Measurements from ENCODE around the gene ICAM1. TPM values are rescaled to one million over a fixed set of nuclear protein-coding genes. Genes with fewer than 3 reads are reported as not detected.

Gene ICAM1
- total RNA-seq, 2 experiments from 2014 or later: 8.0 to 9.0 TPM

- CTCF ChIA-PET: interaction anchor here (0.6 kb wide), 1 partner anchor 484 kb away, joined by 4 read pairs; no protein-coding TSS in a partner anchor
- H3K4me1 Mint-ChIP-seq: peaks cover 12% of the 10 kb centered on the region
- H3K9me3 Mint-ChIP-seq: no peaks in the 10 kb centered on the region
- DNase-seq: no peak
- H3K4me3 Mint-ChIP-seq: no peak overlapping the region
- H3K36me3 Mint-ChIP-seq (ENCODE audit: low read depth): peaks cover 27% of the 10 kb centered on the region
- no peaks in the 10 kb centered on the region for H3K27me3 Mint-ChIP-seq
- H3K27ac Mint-ChIP-seq: no peak overlapping the region
- POLR2A ChIA-PET: no interaction called here
Observed at GRCh38 chr19:10327793-10328192, 56.9 kb downstream of the ICAM1 start.

GRCh38 chr19:10328558-10329429, 57.9 kb downstream of the ICAM1 start:
- CTCF ChIA-PET: no interaction called here
- Mint-ChIP-seq H3K4me1 (peaks cover 18% of the 10 kb centered on the region), H3K27me3 (no peaks in the 10 kb centered on the region), H3K36me3 (ENCODE audit: low read depth) (peaks cover 35% of the 10 kb centered on the region), H3K27ac (no peak overlapping the region), H3K9me3 (no peaks in the 10 kb centered on the region), H3K4me3 (no peak overlapping the region)
- POLR2A ChIA-PET: no interaction called here
- DNase-seq: no peak

GRCh38 chr19:10329555-10329954, 58.6 kb downstream of the ICAM1 start:
- ChIA-PET POLR2A (no interaction called here), CTCF (interaction anchor here (0.7 to 0.9 kb wide), 2 partner anchors 12 to 65 kb away, joined by 3 to 4 read pairs; no protein-coding TSS in a partner anchor)
- H3K9me3 Mint-ChIP-seq: no peaks in the 10 kb centered on the region
- no peak overlapping the region for H3K4me3 Mint-ChIP-seq
- H3K27ac Mint-ChIP-seq: no peak overlapping the region
- DNase-seq: no peak
- H3K27me3 Mint-ChIP-seq: no peaks in the 10 kb centered on the region
- peaks cover 36% of the 10 kb centered on the region for H3K36me3 Mint-ChIP-seq (ENCODE audit: low read depth)
- H3K4me1 Mint-ChIP-seq: peaks cover 26% of the 10 kb centered on the region

GRCh38 chr19:10332158-10332964, 61.4 kb downstream of the ICAM1 start:
- no peaks in the 10 kb centered on the region for H3K9me3 Mint-ChIP-seq
- no peaks in the 10 kb centered on the region for H3K27me3 Mint-ChIP-seq
- ChIA-PET POLR2A (interaction anchor here (0.6 kb wide), 1 partner anchor 48 kb away, joined by 3 read pairs; no protein-coding TSS in a partner anchor), CTCF (interaction anchor here (1.0 to 2.1 kb wide), 2 partner anchors 56 to 367 kb away, joined by 3 to 6 read pairs; no protein-coding TSS in a partner anchor)
- peaks cover 43% of the 10 kb centered on the region for H3K36me3 Mint-ChIP-seq (ENCODE audit: low read depth)
- H3K4me3 Mint-ChIP-seq: peak overlapping the region; percentile 92
- DNase-seq: no peak
- H3K4me1 Mint-ChIP-seq: peaks cover 37% of the 10 kb centered on the region
- H3K27ac Mint-ChIP-seq: peak overlapping the region; percentile 94

- peaks cover 38% of the 10 kb centered on the region for H3K4me1 Mint-ChIP-seq
- no peaks in the 10 kb centered on the region for H3K27me3 Mint-ChIP-seq
- H3K4me3 Mint-ChIP-seq: peak within 1 kb of the TSS; percentile 92
- H3K27ac Mint-ChIP-seq: peak within 1 kb of the TSS; percentile 94
- DNase-seq: peak; percentile 98
- no peaks in the 10 kb centered on the region for H3K9me3 Mint-ChIP-seq
- ChIA-PET CTCF (interaction anchor here (0.8 to 2.1 kb wide), 10 partner anchors 9 to 366 kb away, joined by 3 to 8 read pairs (median 3); no protein-coding TSS in a partner anchor), POLR2A (interaction anchor here (0.6 kb wide), 1 partner anchor 47 kb away, joined by 3 read pairs; no protein-coding TSS in a partner anchor)
- H3K36me3 Mint-ChIP-seq (ENCODE audit: low read depth): peaks cover 36% of the 10 kb centered on the region
Observed at GRCh38 chr19:10332965-10333757, 62.2 kb downstream of the ICAM1 start, which contains the start of gene RAVER1. RAVER1 (minus strand) TSS chr19:10333529; CDS start chr19:10333507, 22 bp downstream.

GRCh38 chr19:10333758-10334587, 63.1 kb downstream of the ICAM1 start:
- H3K27ac Mint-ChIP-seq: peak overlapping the region; percentile 94
- H3K4me3 Mint-ChIP-seq: peak overlapping the region; percentile 92
- no peaks in the 10 kb centered on the region for H3K9me3 Mint-ChIP-seq
- no peak for DNase-seq
- peaks cover 43% of the 10 kb centered on the region for H3K36me3 Mint-ChIP-seq (ENCODE audit: low read depth)
- CTCF ChIA-PET: interaction anchor here (0.8 to 2.1 kb wide), 9 partner anchors 8 to 75 kb away, joined by 3 to 8 read pairs (median 3); no protein-coding TSS in a partner anchor
- no peaks in the 10 kb centered on the region for H3K27me3 Mint-ChIP-seq
- POLR2A ChIA-PET: no interaction called here
- H3K4me1 Mint-ChIP-seq: peaks cover 46% of the 10 kb centered on the region

- no peaks in the 10 kb centered on the region for H3K27me3 Mint-ChIP-seq
- ChIA-PET POLR2A (no interaction called here), CTCF (interaction anchor here (1.0 to 2.1 kb wide), 6 partner anchors 10 to 76 kb away, joined by 3 to 8 read pairs (median 4); no protein-coding TSS in a partner anchor)
- peaks cover 41% of the 10 kb centered on the region for H3K36me3 Mint-ChIP-seq (ENCODE audit: low read depth)
- no peaks in the 10 kb centered on the region for H3K9me3 Mint-ChIP-seq
- peak overlapping the region; percentile 27 for H3K4me3 Mint-ChIP-seq
- DNase-seq: peak; percentile 39
- peaks cover 54% of the 10 kb centered on the region for H3K4me1 Mint-ChIP-seq
- H3K27ac Mint-ChIP-seq: peak overlapping the region; percentile 19
Observed at GRCh38 chr19:10334588-10335351, 63.9 kb downstream of the ICAM1 start.

- no peaks in the 10 kb centered on the region for H3K9me3 Mint-ChIP-seq
- CTCF ChIA-PET: interaction anchor here (0.8 to 1.1 kb wide), 2 partner anchors 54 to 66 kb away, joined by 3 read pairs; no protein-coding TSS in a partner anchor
- peaks cover 37% of the 10 kb centered on the region for H3K36me3 Mint-ChIP-seq (ENCODE audit: low read depth)
- H3K27me3 Mint-ChIP-seq: no peaks in the 10 kb centered on the region
- peaks cover 58% of the 10 kb centered on the region for H3K4me1 Mint-ChIP-seq
- H3K4me3 Mint-ChIP-seq: no peak overlapping the region
- POLR2A ChIA-PET: no interaction called here
- DNase-seq: no peak
- H3K27ac Mint-ChIP-seq: no peak overlapping the region
Observed at GRCh38 chr19:10335352-10335985, 64.5 kb downstream of the ICAM1 start.
